ENCODE measurements around the gene PLCH1.

PLCH1 gene, protein sequence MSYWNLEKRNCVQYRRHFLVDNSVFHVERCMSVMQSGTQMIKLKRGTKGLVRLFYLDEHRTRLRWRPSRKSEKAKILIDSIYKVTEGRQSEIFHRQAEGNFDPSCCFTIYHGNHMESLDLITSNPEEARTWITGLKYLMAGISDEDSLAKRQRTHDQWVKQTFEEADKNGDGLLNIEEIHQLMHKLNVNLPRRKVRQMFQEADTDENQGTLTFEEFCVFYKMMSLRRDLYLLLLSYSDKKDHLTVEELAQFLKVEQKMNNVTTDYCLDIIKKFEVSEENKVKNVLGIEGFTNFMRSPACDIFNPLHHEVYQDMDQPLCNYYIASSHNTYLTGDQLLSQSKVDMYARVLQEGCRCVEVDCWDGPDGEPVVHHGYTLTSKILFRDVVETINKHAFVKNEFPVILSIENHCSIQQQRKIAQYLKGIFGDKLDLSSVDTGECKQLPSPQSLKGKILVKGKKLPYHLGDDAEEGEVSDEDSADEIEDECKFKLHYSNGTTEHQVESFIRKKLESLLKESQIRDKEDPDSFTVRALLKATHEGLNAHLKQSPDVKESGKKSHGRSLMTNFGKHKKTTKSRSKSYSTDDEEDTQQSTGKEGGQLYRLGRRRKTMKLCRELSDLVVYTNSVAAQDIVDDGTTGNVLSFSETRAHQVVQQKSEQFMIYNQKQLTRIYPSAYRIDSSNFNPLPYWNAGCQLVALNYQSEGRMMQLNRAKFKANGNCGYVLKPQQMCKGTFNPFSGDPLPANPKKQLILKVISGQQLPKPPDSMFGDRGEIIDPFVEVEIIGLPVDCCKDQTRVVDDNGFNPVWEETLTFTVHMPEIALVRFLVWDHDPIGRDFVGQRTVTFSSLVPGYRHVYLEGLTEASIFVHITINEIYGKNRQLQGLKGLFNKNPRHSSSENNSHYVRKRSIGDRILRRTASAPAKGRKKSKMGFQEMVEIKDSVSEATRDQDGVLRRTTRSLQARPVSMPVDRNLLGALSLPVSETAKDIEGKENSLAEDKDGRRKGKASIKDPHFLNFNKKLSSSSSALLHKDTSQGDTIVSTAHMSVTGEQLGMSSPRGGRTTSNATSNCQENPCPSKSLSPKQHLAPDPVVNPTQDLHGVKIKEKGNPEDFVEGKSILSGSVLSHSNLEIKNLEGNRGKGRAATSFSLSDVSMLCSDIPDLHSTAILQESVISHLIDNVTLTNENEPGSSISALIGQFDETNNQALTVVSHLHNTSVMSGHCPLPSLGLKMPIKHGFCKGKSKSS (N-terminal part only)

DNA sequence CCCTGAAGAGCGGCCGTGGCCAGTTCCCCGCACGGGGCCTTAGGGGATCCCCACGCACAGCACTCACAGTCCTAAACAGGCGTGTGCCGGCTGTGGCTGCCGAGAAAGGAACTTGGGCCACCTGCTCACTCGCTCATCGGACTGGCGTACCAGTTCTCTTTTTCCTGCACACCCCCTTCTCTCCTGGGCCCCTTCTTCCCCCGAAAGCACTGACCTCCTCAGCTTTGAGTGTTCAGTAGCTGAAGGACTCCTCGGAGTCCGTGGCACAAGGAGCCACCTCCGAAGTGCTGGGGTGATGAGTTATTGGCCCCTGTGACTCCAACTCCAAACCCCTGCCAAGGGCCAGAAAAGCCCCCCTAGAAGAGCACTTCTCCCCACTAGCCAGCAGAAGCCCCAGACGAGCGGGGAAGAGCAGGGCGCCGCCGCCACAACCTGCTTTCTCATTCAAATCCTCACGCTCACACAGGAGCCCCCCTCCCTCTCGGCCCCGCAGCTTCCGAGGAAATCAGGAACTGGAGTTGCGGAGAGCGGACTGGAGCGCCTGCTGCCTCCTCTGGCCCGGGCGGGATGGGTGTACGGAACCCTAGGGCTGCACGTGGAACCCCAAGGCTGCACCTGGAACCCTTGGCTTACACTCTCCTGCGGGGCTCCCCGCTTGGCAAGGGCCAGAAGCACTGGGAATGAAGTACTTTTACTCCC, at the start of gene PLCH1:
Gene PLCH1 (minus strand): TSS at position 446 of the 699 bp plus-strand sequence. CDS start 40,847 bp downstream, outside the sequence.
- peak; percentile 55 for DNase-seq

DNA sequence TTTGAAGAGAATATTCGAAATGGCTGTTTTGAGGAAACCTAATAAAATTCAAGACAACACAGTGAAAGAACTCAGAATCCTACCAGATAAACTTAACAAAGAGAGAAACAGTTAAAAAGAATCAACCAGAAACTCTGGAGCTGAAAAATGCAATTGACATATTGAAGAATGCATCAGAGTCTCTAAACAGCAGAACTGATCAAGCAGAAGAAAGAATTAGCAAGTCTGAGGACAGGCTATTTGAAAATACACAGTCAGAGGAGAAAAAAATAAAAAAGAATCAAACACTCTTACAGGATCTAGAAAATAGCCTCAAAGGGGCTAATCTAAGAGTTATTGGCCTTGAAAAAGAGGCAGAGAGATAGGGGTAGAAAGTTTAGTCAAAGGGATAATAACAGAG, 47.7 kb upstream of the PLCH1 start:
- no peak for DNase-seq

DNA sequence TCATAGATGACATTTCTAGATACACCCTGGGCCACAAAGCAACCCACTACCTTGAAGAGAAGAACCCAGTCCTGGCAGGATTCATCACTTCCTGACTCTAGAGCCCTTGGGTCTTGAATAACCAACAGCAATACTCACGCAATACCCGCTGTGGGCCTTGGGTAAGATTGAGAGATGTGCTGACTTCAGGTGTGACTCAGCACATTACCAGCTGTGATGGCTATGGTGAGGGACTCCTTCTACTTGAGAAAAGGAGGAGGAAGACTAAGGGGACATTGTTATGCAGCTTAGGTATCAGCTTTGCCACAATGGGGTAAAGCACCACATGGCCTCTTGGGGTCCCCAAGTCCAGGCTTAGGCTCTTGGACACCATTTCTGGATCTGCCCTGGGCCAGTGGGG, 46.3 kb upstream of the PLCH1 start:
- no peak for DNase-seq

DNA sequence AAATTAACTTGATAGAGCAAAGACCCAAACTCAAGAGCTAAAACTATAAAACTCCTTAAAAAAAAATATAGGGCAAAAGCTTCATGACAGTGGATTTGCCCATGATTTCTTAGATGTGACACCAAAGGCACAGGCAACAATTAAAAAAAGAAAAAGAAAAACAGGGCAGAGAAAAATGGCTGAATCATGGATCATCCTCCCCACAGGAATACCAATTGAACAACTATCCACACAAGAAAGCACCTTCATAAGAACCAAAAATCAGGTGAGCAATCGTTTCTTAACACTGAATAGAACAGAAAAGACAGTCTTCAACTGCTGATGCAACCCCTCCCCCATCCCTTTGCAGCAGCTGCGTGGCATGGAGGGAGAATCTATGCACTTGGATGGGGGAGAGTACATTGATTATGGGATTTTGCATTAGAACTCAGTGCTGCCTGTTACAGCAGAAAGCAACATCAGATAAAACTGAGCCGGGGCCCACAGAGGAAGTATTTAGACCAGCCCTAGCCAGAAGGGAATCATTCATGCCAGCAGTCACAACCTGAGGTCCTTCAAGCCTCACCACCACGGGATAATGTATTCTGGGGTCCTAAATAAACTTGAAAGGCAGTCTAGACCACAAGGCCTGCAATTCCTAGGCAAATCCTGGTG, 45.5 kb upstream of the PLCH1 start:
- no peak for DNase-seq

DNA sequence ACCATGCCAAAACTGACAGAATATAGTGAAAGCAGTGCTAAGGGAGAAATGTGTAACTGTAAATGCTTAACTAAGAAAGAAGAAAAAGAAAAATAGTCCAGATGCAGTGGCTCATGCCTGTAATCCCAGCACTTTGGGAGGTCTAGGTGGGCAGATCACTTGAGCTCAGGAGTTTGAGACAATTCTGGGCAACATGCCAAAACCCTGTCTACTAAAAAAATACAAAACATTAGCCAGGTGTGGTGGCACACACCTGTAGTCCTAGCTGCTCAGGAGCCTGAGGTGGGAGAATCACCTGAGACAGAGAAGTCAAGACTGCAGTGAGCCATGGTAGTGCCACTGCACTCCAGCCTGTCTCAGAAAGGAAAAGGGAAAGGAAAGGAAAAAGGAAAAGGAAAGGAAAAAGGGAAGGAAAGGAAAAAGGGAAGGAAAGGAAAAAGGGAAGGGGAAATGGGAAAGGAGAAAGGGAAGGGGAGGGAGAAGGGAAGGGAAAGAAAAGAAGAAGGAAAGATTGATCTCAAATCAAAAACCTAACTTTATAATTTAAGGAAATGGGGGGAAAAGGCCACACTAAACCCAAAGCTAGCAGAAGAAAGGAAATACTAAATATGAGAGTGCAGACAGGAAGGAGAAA, 40.9 kb upstream of the PLCH1 start:
- DNase-seq = no peak

DNA sequence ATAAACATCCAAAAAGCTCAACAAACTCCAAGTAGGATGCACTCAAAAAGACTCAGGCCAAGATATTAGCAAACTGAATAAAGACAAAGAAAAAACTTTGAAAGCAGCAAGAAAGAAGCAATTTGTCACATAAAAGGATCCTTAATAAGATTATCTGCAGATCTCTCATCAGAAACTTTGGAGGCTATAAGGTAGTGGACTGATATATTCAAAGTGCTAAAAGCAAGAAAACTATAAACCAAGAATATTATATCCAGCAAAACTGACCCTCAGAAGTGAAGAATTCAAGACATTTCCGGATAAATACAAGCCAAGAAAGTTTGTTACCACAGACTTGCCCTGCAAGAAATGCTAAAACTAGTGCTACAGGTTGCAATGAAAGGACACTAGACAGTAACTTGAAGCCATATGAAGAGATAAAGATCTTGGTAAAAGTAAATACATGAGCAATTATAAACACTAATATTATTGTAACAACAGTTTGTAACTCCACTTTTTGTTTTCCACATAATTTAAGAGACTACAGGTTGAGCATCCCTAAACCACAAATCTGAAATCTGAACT, 37.6 kb upstream of the PLCH1 start:
- no peak for DNase-seq

DNA sequence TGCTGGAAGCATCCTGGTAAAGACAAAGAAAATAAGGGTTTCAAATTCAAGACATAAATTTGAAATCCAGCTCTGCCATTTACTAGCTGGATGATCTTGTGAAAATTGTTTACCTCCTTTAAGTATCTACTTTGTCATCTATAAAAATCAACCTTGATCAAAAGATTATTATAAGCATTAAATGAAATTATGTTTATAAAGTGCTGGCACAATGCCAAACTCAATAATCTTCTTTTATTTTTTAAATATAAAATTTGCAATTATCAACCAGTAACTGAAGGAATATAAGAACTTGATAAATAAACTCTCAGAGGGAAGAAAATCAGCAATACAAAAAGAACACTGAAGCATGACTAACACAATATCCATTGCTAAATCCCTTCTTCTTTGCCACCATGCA, 35.4 kb upstream of the PLCH1 start:
- DNase-seq = no peak

DNA sequence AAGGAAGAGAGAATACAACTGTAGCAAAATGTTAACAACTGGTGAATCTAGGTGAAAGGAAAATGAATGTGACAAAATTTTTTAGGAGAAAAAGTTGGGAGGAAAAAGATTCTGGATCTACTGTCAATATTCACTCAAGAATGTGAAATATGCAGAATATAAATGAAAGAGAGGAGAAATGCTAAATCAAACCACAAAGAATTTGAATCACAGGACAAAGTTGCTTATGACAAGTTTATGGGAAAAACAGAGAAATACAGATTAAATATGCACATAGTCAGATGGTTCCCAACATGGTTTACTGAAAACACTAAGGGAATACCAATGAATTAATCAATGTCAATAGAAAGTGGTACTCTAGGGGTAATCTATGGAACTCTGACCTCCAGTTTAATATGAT, 33.6 kb upstream of the PLCH1 start:
- no peak for DNase-seq

DNA sequence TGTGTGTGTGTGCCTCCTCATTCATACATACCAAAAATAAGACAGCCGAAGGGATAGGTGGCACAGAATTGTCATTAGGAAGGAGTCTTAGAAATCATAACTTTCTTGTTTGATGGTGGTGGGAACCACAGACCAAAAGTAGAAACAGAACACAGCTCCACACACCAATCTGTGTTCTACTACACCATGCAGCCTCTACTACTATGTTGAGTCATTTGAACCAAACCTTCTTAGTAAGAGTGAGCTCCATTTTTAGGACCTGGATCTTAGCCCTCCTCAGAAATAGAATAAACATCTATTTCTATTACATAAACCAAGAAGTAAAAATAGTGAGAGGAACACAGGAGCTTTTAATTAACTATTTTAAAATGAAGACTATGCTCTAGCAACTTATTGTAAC, 27.9 kb upstream of the PLCH1 start:
- DNase-seq = no peak

DNA sequence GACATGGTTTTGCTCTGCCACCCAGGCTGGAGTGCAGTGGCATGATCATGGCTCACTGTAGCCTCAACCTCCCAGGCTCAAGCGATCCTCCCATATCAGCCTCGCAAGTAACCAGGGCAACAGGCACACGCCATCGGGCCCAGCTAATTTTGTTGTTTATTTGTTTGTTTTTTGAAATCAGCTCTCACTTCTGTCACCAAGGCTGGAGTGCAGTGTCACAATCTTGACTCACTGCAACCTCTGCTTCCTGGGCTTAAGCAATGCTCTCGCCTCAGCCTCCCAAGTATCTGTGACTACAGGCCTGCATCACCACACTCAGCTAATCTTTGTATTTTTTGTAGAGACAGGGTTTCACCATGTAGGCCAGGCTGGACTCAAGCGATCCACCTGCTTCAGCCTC, 26.3 kb upstream of the PLCH1 start:
- no peak for DNase-seq

DNA sequence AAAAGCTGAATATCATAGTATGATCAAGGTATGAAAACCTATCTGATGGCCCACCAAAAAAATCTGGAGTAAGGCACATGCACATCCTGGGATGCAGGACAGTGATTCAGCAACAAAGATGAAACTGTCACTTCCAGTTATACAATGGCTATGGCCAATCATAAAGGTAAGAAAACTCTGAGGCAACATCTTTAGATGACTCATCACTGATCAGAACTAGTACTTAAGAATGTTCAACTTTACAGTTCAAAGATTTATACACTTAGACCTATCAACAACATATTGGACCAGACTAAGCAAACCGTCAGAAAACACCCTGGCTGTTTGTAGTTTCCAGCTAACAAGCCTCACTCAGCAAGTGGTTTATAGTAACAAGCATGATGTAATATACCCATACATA, 21.3 kb upstream of the PLCH1 start:
- DNase-seq = no peak

DNA sequence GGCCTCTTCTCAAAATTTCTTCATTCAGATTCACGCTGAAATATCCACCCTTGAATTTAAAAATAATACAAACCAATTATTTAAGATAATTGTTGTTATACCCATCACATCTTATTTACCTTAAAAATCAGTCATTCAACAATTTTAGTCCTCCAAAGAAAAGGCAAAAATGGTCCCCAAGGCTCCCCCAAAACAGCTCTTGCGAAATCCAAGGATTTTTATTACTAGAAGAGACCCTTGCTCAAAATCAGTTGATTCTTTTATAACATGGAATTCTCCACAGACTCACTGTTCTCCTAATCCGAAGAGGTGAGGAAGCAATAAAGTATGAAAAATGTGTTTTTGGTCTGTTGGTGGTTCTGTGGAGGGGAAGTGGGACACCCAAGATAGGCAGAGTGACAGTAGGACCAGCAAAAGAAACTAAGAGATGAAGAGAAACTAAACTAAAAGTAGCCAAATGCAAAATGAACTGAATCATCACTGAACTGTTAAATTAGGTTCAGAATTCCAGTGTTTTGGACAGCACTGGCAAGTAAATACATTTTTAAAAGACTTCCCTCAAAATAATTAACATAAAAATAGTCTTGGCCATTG, 19.1 kb upstream of the PLCH1 start:
- DNase-seq = no peak

DNA sequence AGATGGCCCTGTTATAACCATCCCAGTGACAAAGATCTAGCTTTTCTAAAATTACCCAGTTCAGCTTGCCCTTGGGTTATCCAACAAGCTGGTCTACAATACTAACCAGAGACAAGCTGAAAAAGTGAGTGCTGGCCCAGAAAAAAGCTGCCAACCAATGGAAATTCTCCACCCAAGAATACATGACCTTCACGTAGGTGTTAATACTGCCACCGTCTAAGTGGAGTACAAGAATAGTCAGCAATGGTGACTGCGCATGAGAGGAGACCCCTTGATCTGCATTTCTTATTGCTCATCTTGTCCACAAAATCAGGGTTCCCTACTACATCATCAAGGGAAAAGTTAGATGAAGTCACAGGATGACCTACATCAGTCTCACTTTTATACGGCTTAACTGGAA, 15.8 kb upstream of the PLCH1 start:
- DNase-seq = no peak

DNA sequence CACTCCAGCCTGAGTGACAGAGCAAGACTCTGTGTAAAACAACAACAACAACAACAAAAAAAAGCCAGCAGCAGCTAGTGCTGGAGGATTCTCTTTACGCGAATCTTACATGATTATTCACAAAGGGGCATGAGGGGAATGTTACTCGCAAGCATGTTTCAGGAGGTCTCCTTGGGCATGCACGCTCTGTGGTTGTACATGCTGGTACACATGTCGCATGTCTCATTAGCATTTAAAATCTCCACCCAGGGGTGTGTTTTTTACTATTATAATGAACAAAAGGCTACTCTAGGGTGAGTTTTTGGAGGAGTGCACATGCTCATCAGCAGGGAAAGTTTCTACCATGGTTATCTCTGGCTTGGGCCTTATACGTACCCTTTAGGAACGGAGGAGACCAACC, 12.7 kb upstream of the PLCH1 start:
- DNase-seq = no peak

DNA sequence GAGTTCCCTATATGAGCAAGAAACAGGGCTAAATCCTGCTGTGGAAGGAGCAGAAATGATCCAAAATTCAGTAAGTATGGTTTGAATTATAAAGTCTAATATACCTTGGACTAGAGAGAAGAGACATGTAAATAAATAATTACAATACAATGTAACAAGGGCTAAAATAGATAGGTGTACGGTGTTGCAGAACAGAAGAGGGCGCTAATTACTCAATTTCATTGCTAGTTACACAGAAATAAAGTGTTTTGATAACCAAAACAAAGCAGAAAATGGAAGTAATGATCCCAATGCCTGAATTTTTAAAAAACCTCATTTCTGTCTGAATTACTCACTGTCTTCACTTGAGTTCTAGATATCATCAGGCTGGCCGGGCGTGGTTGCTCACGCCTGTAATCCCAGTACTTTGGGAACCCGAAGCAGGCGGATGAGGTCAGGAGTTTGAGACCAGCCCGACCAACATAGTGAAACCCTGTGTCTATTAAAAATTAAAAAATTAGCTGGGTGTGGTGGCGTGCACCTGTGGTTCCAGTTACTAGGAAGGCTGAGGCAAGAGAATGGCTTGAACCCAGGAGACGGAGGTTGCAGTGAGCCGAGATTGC, 8.3 kb upstream of the PLCH1 start:
- DNase-seq = no peak

DNA sequence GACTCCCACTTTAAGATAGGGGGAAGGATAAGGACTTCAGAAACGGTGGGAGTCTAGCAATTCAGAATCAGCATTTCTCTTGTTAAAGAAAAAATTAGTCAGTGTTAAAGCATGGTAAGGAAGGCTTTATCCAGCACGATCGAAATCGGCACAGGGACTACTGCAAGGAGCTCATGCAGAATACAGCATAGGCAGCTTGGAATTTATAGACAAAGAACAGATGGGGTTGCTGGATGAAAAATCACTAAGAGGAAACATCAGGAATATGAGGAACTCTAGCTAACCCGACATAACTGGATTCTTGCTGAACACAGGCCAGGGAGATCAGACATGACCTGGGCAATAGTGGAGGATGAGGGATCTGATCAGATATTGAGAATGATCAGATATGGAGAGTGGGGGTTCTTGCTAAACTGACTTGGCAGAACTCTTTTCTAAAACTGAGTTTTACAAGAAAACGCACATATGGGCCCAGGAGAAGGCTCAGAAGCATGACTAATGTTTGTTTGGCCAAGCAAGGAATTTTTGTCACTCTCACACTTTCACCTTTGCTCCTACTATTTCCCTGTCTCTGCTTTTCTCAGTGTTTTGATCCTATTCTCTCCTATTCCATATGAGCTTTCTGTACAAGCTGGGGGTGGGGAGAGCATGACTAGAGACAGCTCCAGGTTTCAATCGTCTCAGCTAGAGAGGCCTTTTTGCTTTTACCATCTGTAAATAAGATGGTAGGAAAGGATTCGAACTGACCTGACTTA, 3.9 kb upstream of the PLCH1 start:
- no peak for DNase-seq

DNA sequence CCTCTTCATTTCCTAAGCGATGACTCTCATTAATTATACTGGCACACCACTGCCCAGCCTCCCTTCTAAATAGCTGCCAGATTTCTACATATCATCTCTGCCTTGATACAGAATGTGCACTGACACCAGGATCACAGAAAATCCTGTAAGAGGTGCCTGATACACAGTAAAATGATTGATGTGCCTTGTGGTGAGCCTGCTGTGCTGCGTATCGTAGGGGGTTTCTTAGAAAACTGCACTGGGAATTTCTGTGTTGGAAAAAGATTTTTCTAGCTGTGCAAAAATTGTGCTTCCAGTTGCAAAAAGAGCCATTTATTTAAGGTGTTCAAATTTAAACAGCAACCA, 3.0 kb upstream of the PLCH1 start:
- no peak for DNase-seq

DNA sequence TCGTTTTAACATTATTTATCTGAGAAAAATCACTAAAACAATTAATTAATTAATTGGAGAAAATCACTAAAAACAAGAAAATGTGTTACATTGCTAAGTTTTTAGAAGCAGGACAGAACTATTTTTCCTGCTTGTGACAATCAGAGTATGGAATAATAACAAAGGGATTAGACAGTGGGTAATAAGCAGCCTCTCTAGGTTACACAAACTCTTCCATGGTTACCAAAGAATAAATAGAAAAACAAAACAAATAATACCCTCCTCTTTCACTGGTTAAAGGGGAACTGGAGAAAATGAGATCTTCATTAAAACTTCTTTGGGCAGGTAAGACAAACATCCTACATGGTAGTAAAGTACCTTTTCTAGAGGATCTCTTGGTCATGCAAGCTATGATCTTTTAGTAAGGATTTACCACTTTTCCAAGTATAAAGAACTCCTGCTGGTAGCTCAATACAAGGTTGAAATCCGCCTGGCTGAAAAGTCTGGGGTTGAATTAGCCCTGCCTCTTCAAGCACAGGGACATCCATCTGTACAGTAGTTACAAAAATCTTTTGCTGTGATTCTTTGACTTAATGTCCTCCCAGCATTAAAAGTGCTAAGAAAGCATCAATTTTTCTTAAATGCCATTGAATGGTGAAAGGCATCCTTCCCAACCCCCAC, 2.5 kb upstream of the PLCH1 start:
- DNase-seq = no peak

DNA sequence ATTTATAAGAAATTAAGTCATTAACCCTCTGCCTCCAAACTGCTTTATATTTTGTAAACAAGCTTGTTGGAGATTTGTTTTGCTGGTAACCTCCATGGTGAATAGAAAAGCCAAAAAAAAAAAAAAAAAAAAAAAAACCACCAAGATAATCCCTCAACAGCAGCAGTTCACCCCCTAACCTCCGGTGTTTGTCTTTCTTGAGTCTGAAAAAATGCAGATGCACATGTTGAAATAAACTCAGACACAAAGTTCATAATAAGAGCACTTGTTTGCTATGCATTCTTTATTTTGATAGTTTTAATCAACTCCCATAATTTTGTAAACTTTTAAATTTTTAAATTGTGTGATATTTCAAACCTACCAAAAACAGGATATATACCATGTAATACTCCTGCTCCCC, 1.8 kb upstream of the PLCH1 start:
- DNase-seq = no peak
